ENCODE measurements around the gene NKX6-2.
"Not testable (repeated sequence)": the region's sequence is repeated elsewhere in the genome, so short reads cannot be mapped to it uniquely, and the experiment has no call there.

The NKX6-2 gene

GRCh38 chr10:132755166-132755711, 30.7 kb downstream of the NKX6-2 start:
- no peak for DNase-seq

GRCh38 chr10:132754071-132754470, 31.9 kb downstream of the NKX6-2 start:
- DNase-seq, result no peak

GRCh38 chr10:132753596-132753995, 32.4 kb downstream of the NKX6-2 start:
- no peak for DNase-seq

- no peak for DNase-seq
Measured at GRCh38 chr10:132752961-132753360, 33.0 kb downstream of the NKX6-2 start.

- no peak for DNase-seq
Measured at GRCh38 chr10:132752378-132752777, 33.6 kb downstream of the NKX6-2 start.

- no peak for DNase-seq
Measured at GRCh38 chr10:132750936-132751335, 35.0 kb downstream of the NKX6-2 start.

- no peak for DNase-seq
Measured at GRCh38 chr10:132749371-132749795, 36.6 kb downstream of the NKX6-2 start.

GRCh38 chr10:132748545-132749370, 37.2 kb downstream of the NKX6-2 start:
- DNase-seq, result peak; percentile 71

- no peak for DNase-seq
Measured at GRCh38 chr10:132748135-132748534, 37.8 kb downstream of the NKX6-2 start.

- DNase-seq, result no peak
Measured at GRCh38 chr10:132746801-132747625, 38.9 kb downstream of the NKX6-2 start.

GRCh38 chr10:132746386-132746785, 39.6 kb downstream of the NKX6-2 start:
- no peak for DNase-seq

GRCh38 chr10:132745971-132746370, 40.0 kb downstream of the NKX6-2 start:
- DNase-seq, result no peak

GRCh38 chr10:132745511-132745910, 40.4 kb downstream of the NKX6-2 start:
- no peak for DNase-seq

GRCh38 chr10:132744839-132745238, 41.1 kb downstream of the NKX6-2 start:
- no peak for DNase-seq

GRCh38 chr10:132743925-132744490, 41.9 kb downstream of the NKX6-2 start:
- no peak for DNase-seq

- DNase-seq, result not testable (repeated sequence)
Measured at GRCh38 chr10:132743196-132743924, 42.6 kb downstream of the NKX6-2 start.

GRCh38 chr10:132742837-132743194, 43.1 kb downstream of the NKX6-2 start:
- DNase-seq, result no peak

GRCh38 chr10:132742167-132742836, 43.6 kb downstream of the NKX6-2 start:
- DNase-seq, result no peak

- no peak for DNase-seq
Measured at GRCh38 chr10:132740588-132740987, 45.4 kb downstream of the NKX6-2 start.

- no peak for DNase-seq
Measured at GRCh38 chr10:132739225-132739613, 46.7 kb downstream of the NKX6-2 start.

GRCh38 chr10:132738454-132739224, 47.3 kb downstream of the NKX6-2 start:
- DNase-seq, result no peak
